Activated gamma-delta T cell treated with Interleukin-2 at 50 U/mL for 16 hours (primary cell): Measurements from ENCODE around the gene IMMP2L.
"Not testable (repeated sequence)": the region's sequence is repeated elsewhere in the genome, so short reads cannot be mapped to it uniquely, and the experiment has no call there.

Experiments
- DNase-seq: peaks from one replicate; pipeline ENCODE4 v3.0.0-alpha.2; 2020

Gene IMMP2L

GRCh38 chr7:111328487-111328886 is 233.8 kb downstream of the IMMP2L start:
- DNase-seq, result no peak

GRCh38 chr7:111324776-111325175 is 237.5 kb downstream of the IMMP2L start:
- no peak for DNase-seq

GRCh38 chr7:111324228-111324627 is 238.1 kb downstream of the IMMP2L start:
- no peak for DNase-seq

- not testable (repeated sequence) for DNase-seq
These were observed 238.6 kb downstream of the IMMP2L start for GRCh38 chr7:111323670-111324069.

- no peak for DNase-seq
These were observed 242.2 kb downstream of the IMMP2L start for GRCh38 chr7:111320133-111320532.

- no peak for DNase-seq
These were observed 249.3 kb downstream of the IMMP2L start for GRCh38 chr7:111312966-111313365.

GRCh38 chr7:111308691-111309090 is 253.6 kb downstream of the IMMP2L start:
- no peak for DNase-seq

- no peak for DNase-seq
These were observed 260.4 kb downstream of the IMMP2L start for GRCh38 chr7:111301891-111302290.

- DNase-seq, result no peak
These were observed 267.8 kb downstream of the IMMP2L start for GRCh38 chr7:111294494-111294893.

- DNase-seq, result no peak
These were observed 270.2 kb downstream of the IMMP2L start for GRCh38 chr7:111292026-111292470.

- no peak for DNase-seq
These were observed 271.3 kb downstream of the IMMP2L start for GRCh38 chr7:111290982-111291381.

- DNase-seq, result no peak
These were observed 271.9 kb downstream of the IMMP2L start for GRCh38 chr7:111290419-111290818.

- not testable (repeated sequence) for DNase-seq
These were observed 273.9 kb downstream of the IMMP2L start for GRCh38 chr7:111288441-111288840.

- DNase-seq, result no peak
These were observed 279.7 kb downstream of the IMMP2L start for GRCh38 chr7:111282626-111283025.

GRCh38 chr7:111274857-111275256 is 287.4 kb downstream of the IMMP2L start:
- no peak for DNase-seq

GRCh38 chr7:111272092-111272491 is 290.2 kb downstream of the IMMP2L start:
- no peak for DNase-seq

- DNase-seq, result not testable (repeated sequence)
These were observed 291.5 kb downstream of the IMMP2L start for GRCh38 chr7:111270794-111271193.

- DNase-seq, result no peak
These were observed 293.4 kb downstream of the IMMP2L start for GRCh38 chr7:111268941-111269340.

GRCh38 chr7:111266613-111267012 is 295.7 kb downstream of the IMMP2L start:
- no peak for DNase-seq

GRCh38 chr7:111265394-111265793 is 296.9 kb downstream of the IMMP2L start:
- DNase-seq, result no peak

GRCh38 chr7:111264981-111265380 is 297.3 kb downstream of the IMMP2L start:
- DNase-seq, result no peak

GRCh38 chr7:111264111-111264868 is 298.0 kb downstream of the IMMP2L start:
- no peak for DNase-seq

GRCh38 chr7:111262293-111263116 is 299.8 kb downstream of the IMMP2L start:
- no peak for DNase-seq

GRCh38 chr7:111261496-111261895 is 300.8 kb downstream of the IMMP2L start:
- no peak for DNase-seq
